ENCODE results near the gene CFAP107.
"Not testable (repeated sequence)": the region's sequence is repeated elsewhere in the genome, so short reads cannot be mapped to it uniquely, and the experiment has no call there.

Gene CFAP107

GRCh38 chr1:12717301-12717838, 28.6 kb upstream of the CFAP107 start:
- TF ChIP-seq CTCF (IDR thresholded peaks at IDR 0.05; ENCODE audit: control insufficient read depth, extremely low read depth, insufficient read depth), result no peak
- H3K4me3 ChIP-seq (ENCODE audit: low read depth, low read length), result no peak overlapping the region
- no peak for DNase-seq (ENCODE audit: low read depth)

GRCh38 chr1:12722626-12723025, 23.4 kb upstream of the CFAP107 start:
- no peak overlapping the region for H3K4me3 ChIP-seq (ENCODE audit: low read depth, low read length)
- DNase-seq (ENCODE audit: low read depth), result no peak
- no peak for TF ChIP-seq CTCF (IDR thresholded peaks at IDR 0.05; ENCODE audit: control insufficient read depth, extremely low read depth, insufficient read depth)

GRCh38 chr1:12728391-12728790, 17.6 kb upstream of the CFAP107 start:
- no peak for DNase-seq (ENCODE audit: low read depth)
- H3K4me3 ChIP-seq (ENCODE audit: low read depth, low read length), result no peak overlapping the region
- no peak for TF ChIP-seq CTCF (IDR thresholded peaks at IDR 0.05; ENCODE audit: control insufficient read depth, extremely low read depth, insufficient read depth)

GRCh38 chr1:12730156-12730555, 15.8 kb upstream of the CFAP107 start:
- H3K4me3 ChIP-seq (ENCODE audit: low read depth, low read length), result no peak overlapping the region
- TF ChIP-seq CTCF (IDR thresholded peaks at IDR 0.05; ENCODE audit: control insufficient read depth, extremely low read depth, insufficient read depth), result no peak
- no peak for DNase-seq (ENCODE audit: low read depth)

DNA sequence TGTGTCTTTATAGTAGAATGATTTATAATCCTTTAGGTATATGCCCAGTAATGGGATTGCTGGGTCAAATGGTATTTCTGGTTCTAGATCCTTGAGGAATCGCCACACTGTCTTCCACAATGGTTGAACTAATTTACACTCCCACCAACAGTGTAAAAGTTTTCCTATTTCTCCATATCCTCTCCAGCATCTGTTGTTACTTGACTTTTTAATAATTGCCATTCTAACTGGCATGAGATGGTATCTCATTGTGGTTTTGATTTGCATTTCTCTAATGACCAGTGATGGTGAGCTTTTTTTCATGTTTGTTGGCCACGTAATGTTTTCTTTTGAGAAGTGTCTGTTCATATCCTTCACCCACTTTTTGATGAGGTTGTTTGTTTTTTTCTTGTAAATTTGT, 14.9 kb upstream of the CFAP107 start:
- not testable (repeated sequence) for DNase-seq (ENCODE audit: low read depth); H3K4me3 ChIP-seq (ENCODE audit: low read depth, low read length)

DNA sequence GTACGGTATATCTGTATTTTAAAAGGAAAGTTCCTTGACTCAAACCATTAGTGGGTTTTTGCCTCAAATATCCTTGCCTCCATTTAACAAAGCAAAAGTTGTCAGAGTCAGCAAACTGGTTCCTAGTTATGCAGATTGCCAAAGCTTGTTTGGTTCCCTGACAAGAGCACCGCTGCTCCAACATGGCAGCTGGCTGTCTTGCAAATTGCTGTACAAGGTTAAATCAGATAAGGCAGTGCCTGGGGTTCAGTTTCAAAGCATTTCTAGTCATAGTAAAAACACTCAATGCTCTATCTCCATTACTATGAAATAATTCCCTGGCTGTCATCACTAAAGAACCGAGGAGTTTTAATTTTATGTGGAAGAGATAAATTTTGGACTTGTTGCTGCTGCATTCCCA, 11.3 kb upstream of the CFAP107 start:
- TF ChIP-seq CTCF (IDR thresholded peaks at IDR 0.05; ENCODE audit: control insufficient read depth, extremely low read depth, insufficient read depth), result no peak
- no peak for DNase-seq (ENCODE audit: low read depth)
- no peak overlapping the region for H3K4me3 ChIP-seq (ENCODE audit: low read depth, low read length)

- TF ChIP-seq CTCF (IDR thresholded peaks at IDR 0.05; ENCODE audit: control insufficient read depth, extremely low read depth, insufficient read depth), result no peak
- no peak overlapping the region for H3K4me3 ChIP-seq (ENCODE audit: low read depth, low read length)
- no peak for DNase-seq (ENCODE audit: low read depth)
Observed at GRCh38 chr1:12738934-12739333, 7.1 kb upstream of the CFAP107 start.
